HepG2 (cell line): ENCODE data around the gene NTF3. TPM values are rescaled to one million over a fixed set of nuclear protein-coding genes. Genes with fewer than 3 reads are reported as not detected.

Experiments used
- ATAC-seq: fragments of 200-7000 bp; cut with Tn5 transposase; 3 replicates; pipeline ENCODE4 v1.9.1; 2020; ENCODE audit warnings: mild to moderate bottlenecking, moderate library complexity
- BruUV-seq: library from RNA; stranded (reverse); fragments of 400-500 nt; replicated peaks from 2 replicates; lab custom pipeline; 2021; lab: Mats Ljungman, UMichigan
- CTCF ChIA-PET: fragments of 300-600 bp; formaldehyde crosslinking; extraction: SDS; loops from one replicate; lab custom pipeline; 2021; ENCODE audit warnings: low total read pairs, inconsistent platforms, low intra/inter-chr PET ratio; lab: Yijun Ruan, JAX
- POLR2A ChIA-PET: fragments of 350-600 bp; sonication (Branson Sonifier 250); formaldehyde crosslinking; loops from one replicate; lab custom pipeline; 2020; ENCODE audit warnings: antibody characterized with exemption, inconsistent platforms; lab: Yijun Ruan, JAX
- DNase-seq: peaks from one replicate; pipeline ENCODE4 v3.0.0-alpha.2; 2015; ENCODE audit warnings: low spot score
- FAIRE-seq: peaks from 3 replicates; lab custom pipeline; 2011; peaks lifted over from hg19 to GRCh38; lab: Jason Lieb, UNC
- H2AFZ ChIP-seq: one replicate; pipeline ENCODE4 v1.6.1; 2011; ENCODE audit warnings: low read length, inconsistent platforms
- H3K27ac ChIP-seq: fragments of 300-600 bp; 3 replicates; pipeline ENCODE4 v1.8.0; 2011; ENCODE audit warnings: mixed run types, mild to moderate bottlenecking, mixed read lengths, low read length, inconsistent platforms; ENCODE audit not compliant: insufficient read depth; ENCODE audit errors: extremely low read length
- H3K27me3 ChIP-seq, 2 experiments: fragments of 200-600 bp in 1 of 2; 2 replicates in 1 of 2; 3 replicates in 1 of 2; pipeline versions ENCODE4 v1.6.0 to v1.8.0; 2011; ENCODE audit warnings: low read length in 2 of 2, mild to moderate bottlenecking in 2 of 2, moderate library complexity in 2 of 2, inconsistent platforms in 1 of 2; ENCODE audit not compliant: insufficient read depth in 2 of 2, control insufficient read depth in 1 of 2
- H3K36me3 ChIP-seq, 2 experiments: fragments of 200-600 bp in 1 of 2; replicated peaks in 1 of 2; 2 replicates in 1 of 2; 3 replicates in 1 of 2; pipeline versions ENCODE4 v1.5.1 to v1.8.0; 2011; ENCODE audit warnings: low read length in 2 of 2, inconsistent platforms in 1 of 2; ENCODE audit not compliant: insufficient read depth in 2 of 2, control insufficient read depth in 1 of 2
- H3K4me1 ChIP-seq: 2 replicates; pipeline ENCODE4 v1.5.1; 2012; ENCODE audit warnings: low read length, inconsistent platforms; ENCODE audit not compliant: insufficient read depth
- H3K4me2 ChIP-seq: 2 replicates; pipeline ENCODE4 v1.6.0; 2011; ENCODE audit warnings: low read depth, low read length, inconsistent platforms
- H3K4me3 ChIP-seq, 3 experiments: fragments of 200-600 bp in 1 of 3; sonication (generic), shearing (Covaris generic) in 1 of 3; replicated peaks in 1 of 3; 2 replicates each; pipeline ENCODE4 v1.5.1; 2011 to 2016; ENCODE audit warnings: low read length in 3 of 3, inconsistent platforms in 2 of 3, low read depth in 2 of 3, mild to moderate bottlenecking in 2 of 3, control low read depth in 1 of 3, mixed read lengths in 1 of 3; ENCODE audit not compliant: insufficient read depth in 1 of 3
- H3K79me2 ChIP-seq: one replicate; pipeline ENCODE4 v1.6.1; 2011; ENCODE audit warnings: low read length, inconsistent platforms; ENCODE audit not compliant: insufficient read depth
- H3K9ac ChIP-seq: 2 replicates; pipeline ENCODE4 v1.6.0; 2011; ENCODE audit warnings: mild to moderate bottlenecking, low read depth, low read length, inconsistent platforms; ENCODE audit not compliant: insufficient read depth
- H3K9me3 ChIP-seq: 2 replicates; pipeline ENCODE4 v1.5.1; 2012; ENCODE audit warnings: mild to moderate bottlenecking, low read length
- H4K20me1 ChIP-seq: 2 replicates; pipeline ENCODE4 v1.6.0; 2011; ENCODE audit warnings: inconsistent platforms, mild to moderate bottlenecking, low read length, moderate library complexity; ENCODE audit not compliant: insufficient read depth
- DNMT1 ChIP-seq: sonication (generic); formaldehyde crosslinking; IDR thresholded peaks from 2 replicates; pipeline ENCODE4 v1.5.1; 2020; ENCODE audit warnings: mild to moderate bottlenecking, missing genetic modification reagents
- TBX3 ChIP-seq: fragments of 450-650 bp; IDR thresholded peaks from 2 replicates; pipeline ENCODE4 v1.6.1; 2017; ENCODE audit warnings: antibody characterized with exemption, mild to moderate bottlenecking, inconsistent platforms, borderline replicate concordance
- ZC3H4 ChIP-seq: sonication (generic); formaldehyde crosslinking; IDR thresholded peaks from 2 replicates; pipeline ENCODE4 v1.4.0; 2020; ENCODE audit warnings: missing genetic modification reagents, borderline replicate concordance
- ZNF703 ChIP-seq: sonication (generic); formaldehyde crosslinking; IDR thresholded peaks from 2 replicates; pipeline ENCODE4 v1.5.1; 2020; ENCODE audit warnings: missing genetic modification reagents, mild to moderate bottlenecking, moderate library complexity, borderline replicate concordance
- ZSCAN9 ChIP-seq: IDR thresholded peaks from 2 replicates; pipeline ENCODE4 v1.6.1; 2016; ENCODE audit warnings: borderline replicate concordance
- WGBS: methylation state at CpG from one replicate; pipeline ENCODE4 v1.1.6; 2017; ENCODE audit warnings: low lambda C conversion rate; 5-methylcytosine and 5-hydroxymethylcytosine counted together
- in situ Hi-C: cut with HindIII; loops from 2 replicates; pipeline ENCODE4 v1.10.0; 2017; ENCODE audit warnings: low pct_unique_long_range_greater_than_20kb; ENCODE audit not compliant: extremely low pct_ligation_motif_present
- intact Hi-C: fragments of 100-400 bp; cut with micrococcal nuclease; formaldehyde crosslinking; loops from one replicate; pipeline ENCODE4 v1.10.0; 2022; ENCODE audit not compliant: unreplicated experiment
- polyA plus RNA-seq, 8 experiments: library from polyadenylated mRNA; depleted of rRNA in 3 of 8; stranded (reverse) in 7 of 8; unstranded in 1 of 8; fragments of >200 nt; fragmentation: Illumina TruSeq in 4 of 8; extraction: Trizol in 4 of 8; gene quantifications; 2 replicates each; pipeline versions ENCODE4 v1.2.1 to v1.2.3, GENCODE V29; 2011 to 2016; ENCODE audit warnings: low read depth in 4 of 8, missing spikeins in 1 of 8, mixed read lengths in 1 of 8; ENCODE audit not compliant: insufficient read depth in 1 of 8
- total RNA-seq, 5 experiments: library from RNA; depleted of rRNA; stranded (reverse); fragments of >200 nt; fragmentation: Illumina TruSeq; extraction: Trizol; gene quantifications; 2 replicates each; pipeline ENCODE4 v1.2.3, GENCODE V29; 2016; ENCODE audit warnings: low read depth in 1 of 5
- TF ChIP-seq, protein P1 (sequence below): fragments of 450-650 bp; IDR thresholded peaks from 2 replicates; pipeline ENCODE4 v1.6.1; 2017; ENCODE audit warnings: mild to moderate bottlenecking
- TF ChIP-seq, protein P2 (sequence below): sonication (generic); formaldehyde crosslinking; IDR thresholded peaks from 2 replicates; pipeline ENCODE4 v1.5.1; 2020; ENCODE audit warnings: mild to moderate bottlenecking, missing genetic modification reagents, borderline replicate concordance
- TF ChIP-seq, protein P3 (sequence below): sonication (generic); formaldehyde crosslinking; IDR thresholded peaks from 2 replicates; pipeline ENCODE4 v1.8.0; 2022; ENCODE audit warnings: low read depth, missing genetic modification reagents
- TF ChIP-seq, protein P4 (sequence below): sonication (generic); formaldehyde crosslinking; IDR thresholded peaks from 2 replicates; pipeline ENCODE4 v1.8.0; 2022; ENCODE audit warnings: mild to moderate bottlenecking, missing genetic modification reagents; ENCODE audit not compliant: insufficient replicate concordance

The NTF3 gene
- total and polyA plus RNA-seq, 2 of the 13 experiments (the other 11 are each of a cell fraction or from before 2014, with no cell fraction given), result not detected

DNA sequence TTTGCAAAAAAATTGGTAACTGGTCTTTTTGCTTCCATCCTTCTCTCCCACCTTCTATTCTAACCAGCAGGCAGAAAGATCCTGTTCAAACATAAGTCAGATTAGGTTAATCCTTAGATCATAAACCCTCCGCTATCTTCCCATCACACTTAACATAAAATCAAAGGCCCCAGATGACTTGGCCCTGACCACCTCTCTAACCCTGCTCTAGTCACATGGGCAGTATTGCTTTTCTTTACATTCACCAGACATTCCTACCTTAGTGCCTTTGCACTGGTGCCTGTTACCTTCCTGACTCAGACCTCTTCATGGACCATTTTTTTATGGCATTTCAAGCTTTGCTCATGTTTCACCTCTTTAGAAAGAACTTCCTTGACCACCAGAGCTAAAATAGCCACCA, 83.5 kb downstream of the NTF3 start (continued):
- TF ChIP-seq, protein P1, sequence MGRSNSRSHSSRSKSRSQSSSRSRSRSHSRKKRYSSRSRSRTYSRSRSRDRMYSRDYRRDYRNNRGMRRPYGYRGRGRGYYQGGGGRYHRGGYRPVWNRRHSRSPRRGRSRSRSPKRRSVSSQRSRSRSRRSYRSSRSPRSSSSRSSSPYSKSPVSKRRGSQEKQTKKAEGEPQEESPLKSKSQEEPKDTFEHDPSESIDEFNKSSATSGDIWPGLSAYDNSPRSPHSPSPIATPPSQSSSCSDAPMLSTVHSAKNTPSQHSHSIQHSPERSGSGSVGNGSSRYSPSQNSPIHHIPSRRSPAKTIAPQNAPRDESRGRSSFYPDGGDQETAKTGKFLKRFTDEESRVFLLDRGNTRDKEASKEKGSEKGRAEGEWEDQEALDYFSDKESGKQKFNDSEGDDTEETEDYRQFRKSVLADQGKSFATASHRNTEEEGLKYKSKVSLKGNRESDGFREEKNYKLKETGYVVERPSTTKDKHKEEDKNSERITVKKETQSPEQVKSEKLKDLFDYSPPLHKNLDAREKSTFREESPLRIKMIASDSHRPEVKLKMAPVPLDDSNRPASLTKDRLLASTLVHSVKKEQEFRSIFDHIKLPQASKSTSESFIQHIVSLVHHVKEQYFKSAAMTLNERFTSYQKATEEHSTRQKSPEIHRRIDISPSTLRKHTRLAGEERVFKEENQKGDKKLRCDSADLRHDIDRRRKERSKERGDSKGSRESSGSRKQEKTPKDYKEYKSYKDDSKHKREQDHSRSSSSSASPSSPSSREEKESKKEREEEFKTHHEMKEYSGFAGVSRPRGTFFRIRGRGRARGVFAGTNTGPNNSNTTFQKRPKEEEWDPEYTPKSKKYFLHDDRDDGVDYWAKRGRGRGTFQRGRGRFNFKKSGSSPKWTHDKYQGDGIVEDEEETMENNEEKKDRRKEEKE, result no peak
- TF ChIP-seq, all 625 proteins: peak for 0

DNA sequence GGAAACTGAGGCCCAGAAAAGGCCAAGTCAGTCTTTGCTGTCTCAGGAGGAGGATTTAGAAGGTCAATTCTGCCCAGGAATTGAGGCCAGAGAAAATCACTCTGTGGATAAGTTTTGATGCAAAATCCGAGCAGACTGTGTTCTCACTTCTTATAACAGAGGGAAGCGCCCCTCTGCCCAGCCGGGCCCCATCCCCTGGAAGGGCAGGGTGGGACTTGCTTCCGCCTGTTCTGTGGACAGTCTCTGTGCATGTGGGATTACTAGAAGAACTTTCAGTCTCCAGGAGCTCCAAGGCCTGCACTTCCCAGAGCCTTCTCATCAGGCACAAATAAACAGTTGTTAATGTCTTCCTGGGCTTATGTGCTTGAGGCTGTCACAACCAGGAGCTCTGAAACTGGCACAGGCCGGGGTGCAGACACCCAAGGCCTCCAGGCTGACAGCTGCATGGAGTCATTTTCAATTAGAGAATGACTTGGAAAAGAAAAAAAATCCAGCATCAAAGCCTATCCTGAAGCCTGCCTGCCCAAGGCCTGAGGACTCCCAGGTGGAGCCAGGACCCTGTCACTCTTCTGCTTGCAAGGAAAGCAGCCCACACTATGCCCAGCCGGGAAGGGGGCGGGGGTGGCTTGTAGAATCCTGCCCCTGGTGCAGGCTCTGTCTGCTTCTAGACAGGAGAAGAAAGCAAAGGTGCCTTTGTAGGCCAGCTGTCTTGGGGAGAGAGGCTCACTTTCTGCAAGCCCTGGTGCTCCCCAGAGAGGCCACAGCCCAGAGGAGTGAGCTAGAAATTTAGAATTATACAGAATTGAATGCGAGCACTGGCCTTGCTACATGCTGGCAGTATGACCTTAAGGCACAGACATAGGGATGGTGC, 84.7 kb downstream of the NTF3 start:
- no peaks in the 10 kb centered on the region for H3K9me3 ChIP-seq
- H3K4me2 ChIP-seq, result no peak overlapping the region
- ATAC-seq (no peak), DNase-seq (no peak), FAIRE-seq (no peak)
- no peak overlapping the region for H3K4me3 ChIP-seq
- no peak overlapping the region for H2AFZ ChIP-seq
- POLR2A ChIA-PET, result no interaction called here
- peaks cover 0 to 8% of the 10 kb centered on the region in 2 experiments; a peak in 2 of 5 replicates for H3K27me3 ChIP-seq
- no peaks in the 10 kb centered on the region for H3K79me2 ChIP-seq
- H3K27ac ChIP-seq, result no peak overlapping the region
- CTCF ChIA-PET, result no interaction called here
- no peaks in the 10 kb centered on the region for H3K4me1 ChIP-seq
- intact Hi-C loops, result no loop called here
- TF ChIP-seq, protein P2, sequence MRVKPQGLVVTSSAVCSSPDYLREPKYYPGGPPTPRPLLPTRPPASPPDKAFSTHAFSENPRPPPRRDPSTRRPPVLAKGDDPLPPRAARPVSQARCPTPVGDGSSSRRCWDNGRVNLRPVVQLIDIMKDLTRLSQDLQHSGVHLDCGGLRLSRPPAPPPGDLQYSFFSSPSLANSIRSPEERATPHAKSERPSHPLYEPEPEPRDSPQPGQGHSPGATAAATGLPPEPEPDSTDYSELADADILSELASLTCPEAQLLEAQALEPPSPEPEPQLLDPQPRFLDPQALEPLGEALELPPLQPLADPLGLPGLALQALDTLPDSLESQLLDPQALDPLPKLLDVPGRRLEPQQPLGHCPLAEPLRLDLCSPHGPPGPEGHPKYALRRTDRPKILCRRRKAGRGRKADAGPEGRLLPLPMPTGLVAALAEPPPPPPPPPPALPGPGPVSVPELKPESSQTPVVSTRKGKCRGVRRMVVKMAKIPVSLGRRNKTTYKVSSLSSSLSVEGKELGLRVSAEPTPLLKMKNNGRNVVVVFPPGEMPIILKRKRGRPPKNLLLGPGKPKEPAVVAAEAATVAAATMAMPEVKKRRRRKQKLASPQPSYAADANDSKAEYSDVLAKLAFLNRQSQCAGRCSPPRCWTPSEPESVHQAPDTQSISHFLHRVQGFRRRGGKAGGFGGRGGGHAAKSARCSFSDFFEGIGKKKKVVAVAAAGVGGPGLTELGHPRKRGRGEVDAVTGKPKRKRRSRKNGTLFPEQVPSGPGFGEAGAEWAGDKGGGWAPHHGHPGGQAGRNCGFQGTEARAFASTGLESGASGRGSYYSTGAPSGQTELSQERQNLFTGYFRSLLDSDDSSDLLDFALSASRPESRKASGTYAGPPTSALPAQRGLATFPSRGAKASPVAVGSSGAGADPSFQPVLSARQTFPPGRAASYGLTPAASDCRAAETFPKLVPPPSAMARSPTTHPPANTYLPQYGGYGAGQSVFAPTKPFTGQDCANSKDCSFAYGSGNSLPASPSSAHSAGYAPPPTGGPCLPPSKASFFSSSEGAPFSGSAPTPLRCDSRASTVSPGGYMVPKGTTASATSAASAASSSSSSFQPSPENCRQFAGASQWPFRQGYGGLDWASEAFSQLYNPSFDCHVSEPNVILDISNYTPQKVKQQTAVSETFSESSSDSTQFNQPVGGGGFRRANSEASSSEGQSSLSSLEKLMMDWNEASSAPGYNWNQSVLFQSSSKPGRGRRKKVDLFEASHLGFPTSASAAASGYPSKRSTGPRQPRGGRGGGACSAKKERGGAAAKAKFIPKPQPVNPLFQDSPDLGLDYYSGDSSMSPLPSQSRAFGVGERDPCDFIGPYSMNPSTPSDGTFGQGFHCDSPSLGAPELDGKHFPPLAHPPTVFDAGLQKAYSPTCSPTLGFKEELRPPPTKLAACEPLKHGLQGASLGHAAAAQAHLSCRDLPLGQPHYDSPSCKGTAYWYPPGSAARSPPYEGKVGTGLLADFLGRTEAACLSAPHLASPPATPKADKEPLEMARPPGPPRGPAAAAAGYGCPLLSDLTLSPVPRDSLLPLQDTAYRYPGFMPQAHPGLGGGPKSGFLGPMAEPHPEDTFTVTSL (CRISPR knock-in tag), result no peak
- no peak for TF ChIP-seq DNMT1
- TF ChIP-seq, protein P3, sequence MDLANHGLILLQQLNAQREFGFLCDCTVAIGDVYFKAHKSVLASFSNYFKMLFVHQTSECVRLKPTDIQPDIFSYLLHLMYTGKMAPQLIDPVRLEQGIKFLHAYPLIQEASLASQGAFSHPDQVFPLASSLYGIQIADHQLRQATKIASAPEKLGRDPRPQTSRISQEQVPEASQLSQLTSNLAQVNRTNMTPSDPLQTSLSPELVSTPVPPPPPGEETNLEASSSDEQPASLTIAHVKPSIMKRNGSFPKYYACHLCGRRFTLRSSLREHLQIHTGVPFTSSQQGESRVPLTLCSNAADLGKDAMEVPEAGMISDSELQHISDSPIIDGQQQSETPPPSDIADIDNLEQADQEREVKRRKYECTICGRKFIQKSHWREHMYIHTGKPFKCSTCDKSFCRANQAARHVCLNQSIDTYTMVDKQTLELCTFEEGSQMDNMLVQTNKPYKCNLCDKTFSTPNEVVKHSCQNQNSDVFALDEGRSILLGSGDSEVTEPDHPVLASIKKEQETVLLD (CRISPR knock-in tag), result no peak
- TF ChIP-seq ZNF703, result no peak
- no peak for TF ChIP-seq ZSCAN9
- TF ChIP-seq ZC3H4 (CRISPR knock-in tag), result no peak
- TF ChIP-seq TBX3, result no peak
- TF ChIP-seq, protein P4, sequence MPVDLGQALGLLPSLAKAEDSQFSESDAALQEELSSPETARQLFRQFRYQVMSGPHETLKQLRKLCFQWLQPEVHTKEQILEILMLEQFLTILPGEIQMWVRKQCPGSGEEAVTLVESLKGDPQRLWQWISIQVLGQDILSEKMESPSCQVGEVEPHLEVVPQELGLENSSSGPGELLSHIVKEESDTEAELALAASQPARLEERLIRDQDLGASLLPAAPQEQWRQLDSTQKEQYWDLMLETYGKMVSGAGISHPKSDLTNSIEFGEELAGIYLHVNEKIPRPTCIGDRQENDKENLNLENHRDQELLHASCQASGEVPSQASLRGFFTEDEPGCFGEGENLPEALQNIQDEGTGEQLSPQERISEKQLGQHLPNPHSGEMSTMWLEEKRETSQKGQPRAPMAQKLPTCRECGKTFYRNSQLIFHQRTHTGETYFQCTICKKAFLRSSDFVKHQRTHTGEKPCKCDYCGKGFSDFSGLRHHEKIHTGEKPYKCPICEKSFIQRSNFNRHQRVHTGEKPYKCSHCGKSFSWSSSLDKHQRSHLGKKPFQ, result no peak
- H3K9ac ChIP-seq, result no peak overlapping the region
- H4K20me1 ChIP-seq, result no peaks in the 10 kb centered on the region
- in situ Hi-C loops, result no loop called here
- BruUV-seq, result no TSS peak
- 14% methylated on average over 6 of the region's 8 CpGs for WGBS
- H3K36me3 ChIP-seq, result no peaks in the 10 kb centered on the region
